GM13976 (cell line): Measurements from ENCODE around the gene GAL.

Source experiments
- DNase-seq: peaks from one replicate; pipeline ENCODE4 v3.0.0; 2012; ENCODE audit warnings: low spot score
- CTCF ChIP-seq: IDR thresholded peaks from 2 replicates; pipeline ENCODE4 v1.5.1; 2012; ENCODE audit warnings: borderline replicate concordance, mild to moderate bottlenecking; ENCODE audit not compliant: insufficient read depth; ENCODE audit errors: extremely low read depth, missing control alignments, control extremely low read depth
- in situ Hi-C: fragments of 300-500 bp; cut with MboI; formaldehyde crosslinking; loops from one replicate; pipeline ENCODE4 v1.12.0; 2022; ENCODE audit warnings: low sequenced_read_pairs, mixed read lengths, inconsistent platforms; ENCODE audit not compliant: unreplicated experiment

GAL gene

GRCh38 chr11:68735125-68735524 is 50.8 kb downstream of the GAL start:
- in situ Hi-C loops: no loop called here
- no peak for TF ChIP-seq CTCF
- DNase-seq: no peak

GRCh38 chr11:68735646-68736045 is 51.3 kb downstream of the GAL start:
- in situ Hi-C loops: no loop called here
- DNase-seq: no peak
- TF ChIP-seq CTCF: no peak
